GM21528 (cell line): ENCODE data around the gene TMED3.
"Not testable (repeated sequence)": the region's sequence is repeated elsewhere in the genome, so short reads cannot be mapped to it uniquely, and the experiment has no call there.

Source experiments
- ATAC-seq: cut with Tn5 transposase; IDR thresholded peaks from one replicate; pipeline ENCODE4 v1.9.1; 2021; ENCODE audit warnings: mild to moderate bottlenecking, moderate library complexity; ENCODE audit not compliant: unreplicated experiment, low FRiP score

TMED3 gene

GRCh38 chr15:79315623-79316328 is 4.9 kb downstream of the TMED3 start:
- ATAC-seq, result no peak

GRCh38 chr15:79316864-79317263 is 6.0 kb downstream of the TMED3 start:
- no peak for ATAC-seq

- ATAC-seq, result not testable (repeated sequence)
Measured at GRCh38 chr15:79319973-79320372, 9.1 kb downstream of the TMED3 start.

- no peak for ATAC-seq
Measured at GRCh38 chr15:79321876-79322275, 11.0 kb downstream of the TMED3 start.

- ATAC-seq, result no peak
Measured at GRCh38 chr15:79322306-79322705, 11.4 kb downstream of the TMED3 start.

- no peak for ATAC-seq
Measured at GRCh38 chr15:79322945-79323344, 12.0 kb downstream of the TMED3 start.

GRCh38 chr15:79329171-79329611 is 18.3 kb downstream of the TMED3 start:
- no peak for ATAC-seq

GRCh38 chr15:79332824-79333510 is 22.1 kb downstream of the TMED3 start:
- ATAC-seq, result no peak

- ATAC-seq, result no peak
Measured at GRCh38 chr15:79337591-79337990, 26.7 kb downstream of the TMED3 start.

GRCh38 chr15:79339588-79340314 is 28.8 kb downstream of the TMED3 start:
- no peak for ATAC-seq

- no peak for ATAC-seq
Measured at GRCh38 chr15:79340315-79340602, 29.3 kb downstream of the TMED3 start.

GRCh38 chr15:79341396-79341795 is 30.5 kb downstream of the TMED3 start:
- no peak for ATAC-seq

- ATAC-seq, result no peak
Measured at GRCh38 chr15:79349525-79349924, 38.6 kb downstream of the TMED3 start.

- no peak for ATAC-seq
Measured at GRCh38 chr15:79352206-79352605, 41.3 kb downstream of the TMED3 start.

- ATAC-seq, result no peak
Measured at GRCh38 chr15:79357566-79357965, 46.7 kb downstream of the TMED3 start.

- ATAC-seq, result no peak
Measured at GRCh38 chr15:79358069-79358468, 47.2 kb downstream of the TMED3 start.

- ATAC-seq, result no peak
Measured at GRCh38 chr15:79364571-79365240, 53.8 kb downstream of the TMED3 start.

GRCh38 chr15:79365765-79366164 is 54.9 kb downstream of the TMED3 start:
- ATAC-seq, result no peak

GRCh38 chr15:79366691-79367090 is 55.8 kb downstream of the TMED3 start:
- no peak for ATAC-seq

- no peak for ATAC-seq
Measured at GRCh38 chr15:79370716-79371115, 59.8 kb downstream of the TMED3 start.

- no peak for ATAC-seq
Measured at GRCh38 chr15:79371591-79371990, 60.7 kb downstream of the TMED3 start.
